CD14-positive monocyte (primary cell): ENCODE data around the gene ZFYVE28. TPM values are rescaled to one million over a fixed set of nuclear protein-coding genes. Genes with fewer than 3 reads are reported as not detected.

Source experiments
- DNase-seq, 3 donors: peaks; one replicate each; pipeline ENCODE4 v3.0.0-alpha.2; 2011 to 2022
- H2AFZ ChIP-seq: 2 replicates; pipeline ENCODE4 v1.6.0; 2012; ENCODE audit warnings: mild to moderate bottlenecking, low read depth, low read length, inconsistent platforms; ENCODE audit not compliant: insufficient read depth, poor library complexity, severe bottlenecking
- H3K27ac ChIP-seq, 2 donors: 1 replicate in 1 of 2; 2 replicates in 1 of 2; pipeline ENCODE4 v1.5.1; 2012 to 2013; ENCODE audit warnings: low read length in 2 of 2, control low read depth in 1 of 2, inconsistent platforms in 1 of 2, low read depth in 1 of 2, mild to moderate bottlenecking in 1 of 2
- H3K27me3 ChIP-seq, 2 donors: one replicate each; pipeline versions ENCODE4 v1.6.0 to v1.6.1; 2011 to 2013; ENCODE audit warnings: low read length in 2 of 2; ENCODE audit not compliant: control insufficient read depth in 2 of 2, insufficient read depth in 2 of 2
- H3K36me3 ChIP-seq, 2 donors: replicated peaks in 1 of 2; 1 replicate in 1 of 2; 2 replicates in 1 of 2; pipeline versions ENCODE4 v1.5.1 to v1.6.1; 2012 to 2013; ENCODE audit warnings: low read length in 2 of 2, control low read depth in 1 of 2, inconsistent platforms in 1 of 2, mild to moderate bottlenecking in 1 of 2; ENCODE audit not compliant: insufficient read depth in 2 of 2, control insufficient read depth in 1 of 2
- H3K4me1 ChIP-seq, 2 donors: 1 replicate in 1 of 2; 2 replicates in 1 of 2; pipeline versions ENCODE4 v1.5.1 to v1.6.1; 2012 to 2013; ENCODE audit warnings: low read length in 2 of 2, control low read depth in 1 of 2, inconsistent platforms in 1 of 2, mild to moderate bottlenecking in 1 of 2, moderate library complexity in 1 of 2; ENCODE audit not compliant: insufficient read depth in 2 of 2, control insufficient read depth in 1 of 2
- H3K4me2 ChIP-seq: replicated peaks from 2 replicates; pipeline ENCODE3; 2012; ENCODE audit warnings: low read length, moderate library complexity, mild to moderate bottlenecking; ENCODE audit not compliant: poor library complexity, severe bottlenecking; ENCODE audit errors: extremely low read depth
- H3K4me3 ChIP-seq, 3 experiments: fragments of 200-600 bp in 1 of 3; sonication (generic) in 1 of 3; replicated peaks in 1 of 3; 1 replicate in 2 of 3; 2 replicates in 1 of 3; pipeline ENCODE4 v1.5.1; 2011 to 2013; ENCODE audit warnings: low read length in 3 of 3, mild to moderate bottlenecking in 3 of 3, control low read depth in 2 of 3, low read depth in 2 of 3, inconsistent platforms in 1 of 3, moderate library complexity in 1 of 3
- H3K79me2 ChIP-seq: 2 replicates; pipeline ENCODE4 v1.6.0; 2012; ENCODE audit warnings: mild to moderate bottlenecking, control low read depth, inconsistent platforms, low read length, moderate library complexity; ENCODE audit not compliant: insufficient read depth
- H3K9ac ChIP-seq: 2 replicates; pipeline ENCODE4 v1.6.0; 2017; ENCODE audit warnings: low read length, mild to moderate bottlenecking; ENCODE audit not compliant: insufficient read depth, poor library complexity, severe bottlenecking
- H3K9me3 ChIP-seq, 2 donors: replicated peaks in 1 of 2; 1 replicate in 1 of 2; 2 replicates in 1 of 2; pipeline versions ENCODE4 v1.5.1 to v1.6.1; 2012 to 2013; ENCODE audit warnings: low read length in 2 of 2, control low read depth in 1 of 2; ENCODE audit not compliant: control insufficient read depth in 1 of 2, insufficient read depth in 1 of 2
- H4K20me1 ChIP-seq: 2 replicates; pipeline ENCODE4 v1.6.0; 2012; ENCODE audit warnings: mild to moderate bottlenecking, low read length, control low read depth, moderate library complexity; ENCODE audit not compliant: insufficient read depth
- H3K27ac Mint-ChIP-seq, 7 donors: one replicate each; pipeline ENCODE4 v1.8.0; 2020; ENCODE audit warnings: mild to moderate bottlenecking in 7 of 7, mixed read lengths in 7 of 7, moderate library complexity in 6 of 7, inconsistent platforms in 2 of 7
- H3K27me3 Mint-ChIP-seq, 3 donors: one replicate each; pipeline ENCODE4 v1.8.0; 2021 to 2022; ENCODE audit warnings: low read depth in 3 of 3, mild to moderate bottlenecking in 3 of 3, mixed read lengths in 3 of 3, moderate library complexity in 3 of 3, inconsistent platforms in 1 of 3
- H3K36me3 Mint-ChIP-seq, 2 donors: one replicate each; pipeline ENCODE4 v1.8.0; 2020; ENCODE audit warnings: mixed read lengths in 2 of 2, inconsistent platforms in 1 of 2, mild to moderate bottlenecking in 1 of 2
- H3K4me1 Mint-ChIP-seq: one replicate; pipeline ENCODE4 v1.8.0; 2020; ENCODE audit warnings: mild to moderate bottlenecking, mixed read lengths
- H3K4me3 Mint-ChIP-seq, 2 donors: one replicate each; pipeline ENCODE4 v1.8.0; 2020; ENCODE audit warnings: mild to moderate bottlenecking in 2 of 2, mixed read lengths in 2 of 2, moderate library complexity in 1 of 2
- H3K9me3 Mint-ChIP-seq, 7 donors: one replicate each; pipeline ENCODE4 v1.8.0; 2020 to 2022; ENCODE audit warnings: mixed read lengths in 7 of 7, mild to moderate bottlenecking in 6 of 7, moderate library complexity in 6 of 7, inconsistent platforms in 2 of 7
- WGBS: methylation state at CpG from one replicate; pipeline ENCODE4 v1.1.5; 2013; ENCODE audit warnings: missing lambda C conversion rate; ENCODE audit not compliant: insufficient coverage; 5-methylcytosine and 5-hydroxymethylcytosine counted together
- intact Hi-C, 2 donors: fragments of 100-400 bp; cut with micrococcal nuclease; formaldehyde crosslinking; loops; one replicate each; pipeline versions ENCODE4 v1.15.0 to v1.15.1; 2023
- polyA plus RNA-seq, 3 donors: library from polyadenylated mRNA; depleted of rRNA in 1 of 3; unstranded in 2 of 3; stranded (reverse) in 1 of 3; fragments of 300-500 nt in 2 of 3; fragments of >200 nt in 1 of 3; fragmentation: Illumina TruSeq in 2 of 3; gene quantifications; 1 replicate in 2 of 3; 2 replicates in 1 of 3; pipeline ENCODE4 v1.2.3, GENCODE V29; 2012 to 2021
- TF ChIP-seq, protein P1 (sequence below): fragments of 200-600 bp; IDR thresholded peaks from one replicate; pipeline ENCODE4 v1.8.0; 2022; ENCODE audit warnings: antibody characterized with exemption, mild to moderate bottlenecking

The ZFYVE28 gene
- polyA plus RNA-seq, 3 donors = 1.0 to 4.4 (median 1.1) TPM

DNA sequence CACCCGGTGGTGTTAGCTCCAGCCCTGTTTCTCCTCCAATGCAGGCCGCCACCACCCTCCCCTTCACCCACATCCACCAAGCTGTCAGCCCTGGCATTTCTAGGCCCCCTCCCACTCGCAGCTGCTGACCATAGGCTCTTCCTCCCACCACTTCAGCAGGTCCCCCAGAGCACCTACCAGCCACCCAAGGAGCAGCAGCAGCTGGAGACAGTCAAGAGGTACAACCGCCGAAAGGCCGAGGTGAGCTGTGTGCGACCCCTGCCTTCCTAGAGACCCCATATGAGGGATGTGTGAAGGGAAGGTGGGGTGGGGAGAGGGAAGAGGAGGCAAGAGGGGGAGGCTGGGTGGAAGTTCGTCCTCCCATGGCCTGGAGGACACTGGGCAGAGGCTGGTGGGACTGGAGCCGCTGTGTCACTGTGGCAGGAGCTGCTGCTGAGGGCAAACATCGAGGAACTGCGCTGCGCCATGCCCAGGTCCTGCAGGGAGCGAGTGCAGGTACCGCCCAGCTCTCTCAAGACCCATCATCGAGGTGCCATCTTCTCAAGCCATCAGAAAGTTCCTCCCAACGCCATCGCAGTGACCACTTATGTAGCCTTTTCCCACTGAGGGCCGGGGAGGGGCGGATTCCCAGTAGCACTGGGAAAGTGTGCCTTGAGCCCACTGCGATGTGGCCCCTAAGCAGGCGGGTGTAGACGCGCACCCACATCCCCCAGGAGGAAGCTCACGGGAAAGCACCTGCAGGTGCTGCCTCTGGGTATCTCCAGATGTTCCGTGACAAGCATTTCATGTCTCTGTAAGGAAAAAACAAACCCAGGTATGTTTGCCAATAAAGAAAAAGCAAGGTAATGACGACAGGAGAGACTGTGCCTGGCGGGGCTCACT is 31.3 kb upstream of the ZFYVE28 start:
- intact Hi-C loops = no loop called here
- Histone ChIP-seq H3K4me3 (no peak overlapping the region), H3K27me3 (no peaks in the 10 kb centered on the region), H3K4me1 (no peaks in the 10 kb centered on the region), H2AFZ (no peak overlapping the region), H3K27ac (no peak overlapping the region), H3K9me3 (no peaks in the 10 kb centered on the region), H4K20me1 (no peaks in the 10 kb centered on the region), H3K9ac (no peak overlapping the region), H3K4me2 (no peak overlapping the region), H3K79me2 (no peaks in the 10 kb centered on the region), H3K36me3 (no peaks in the 10 kb centered on the region)
- H3K4me1 Mint-ChIP-seq = no peaks in the 10 kb centered on the region
- H3K27ac Mint-ChIP-seq = no peak overlapping the region
- WGBS = 94% methylated on average over 27 of the region's 27 CpGs
- no peaks in the 10 kb centered on the region for H3K9me3 Mint-ChIP-seq
- H3K4me3 Mint-ChIP-seq = no peak overlapping the region
- peaks cover 0 to 3% (median 1%) of the 10 kb centered on the region in 3 donors for H3K27me3 Mint-ChIP-seq
- H3K36me3 Mint-ChIP-seq = no peaks in the 10 kb centered on the region
- TF ChIP-seq, protein P1, sequence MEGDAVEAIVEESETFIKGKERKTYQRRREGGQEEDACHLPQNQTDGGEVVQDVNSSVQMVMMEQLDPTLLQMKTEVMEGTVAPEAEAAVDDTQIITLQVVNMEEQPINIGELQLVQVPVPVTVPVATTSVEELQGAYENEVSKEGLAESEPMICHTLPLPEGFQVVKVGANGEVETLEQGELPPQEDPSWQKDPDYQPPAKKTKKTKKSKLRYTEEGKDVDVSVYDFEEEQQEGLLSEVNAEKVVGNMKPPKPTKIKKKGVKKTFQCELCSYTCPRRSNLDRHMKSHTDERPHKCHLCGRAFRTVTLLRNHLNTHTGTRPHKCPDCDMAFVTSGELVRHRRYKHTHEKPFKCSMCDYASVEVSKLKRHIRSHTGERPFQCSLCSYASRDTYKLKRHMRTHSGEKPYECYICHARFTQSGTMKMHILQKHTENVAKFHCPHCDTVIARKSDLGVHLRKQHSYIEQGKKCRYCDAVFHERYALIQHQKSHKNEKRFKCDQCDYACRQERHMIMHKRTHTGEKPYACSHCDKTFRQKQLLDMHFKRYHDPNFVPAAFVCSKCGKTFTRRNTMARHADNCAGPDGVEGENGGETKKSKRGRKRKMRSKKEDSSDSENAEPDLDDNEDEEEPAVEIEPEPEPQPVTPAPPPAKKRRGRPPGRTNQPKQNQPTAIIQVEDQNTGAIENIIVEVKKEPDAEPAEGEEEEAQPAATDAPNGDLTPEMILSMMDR = no peak
- no peak for DNase-seq

DNA sequence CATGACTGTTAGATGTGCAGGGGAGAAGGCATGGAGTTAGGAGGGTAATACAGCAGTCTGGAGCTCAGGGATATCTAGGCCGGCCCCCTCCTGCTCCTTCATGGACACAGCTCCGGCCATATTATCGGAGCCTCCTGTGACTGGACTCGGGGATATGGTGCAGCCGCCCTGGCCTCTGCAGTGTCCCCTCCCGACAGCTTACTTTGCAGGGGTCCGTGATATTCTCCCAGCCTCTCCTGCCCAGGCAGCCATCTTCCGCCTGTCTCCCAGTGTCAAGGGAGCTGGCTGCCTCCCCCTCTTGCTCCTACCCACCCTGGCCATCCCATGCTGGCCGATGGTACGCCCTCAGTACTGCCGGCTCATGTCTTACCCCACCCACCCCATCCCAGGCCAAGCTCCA is 30.6 kb upstream of the ZFYVE28 start:
- no peak for DNase-seq
- Histone ChIP-seq H3K4me1 (no peaks in the 10 kb centered on the region), H3K9me3 (no peaks in the 10 kb centered on the region), H3K79me2 (no peaks in the 10 kb centered on the region), H3K4me2 (no peak overlapping the region), H3K4me3 (no peak overlapping the region), H3K36me3 (no peaks in the 10 kb centered on the region), H3K9ac (no peak overlapping the region), H4K20me1 (no peaks in the 10 kb centered on the region), H2AFZ (no peak overlapping the region), H3K27me3 (no peaks in the 10 kb centered on the region), H3K27ac (no peak overlapping the region)
- no peaks in the 10 kb centered on the region for H3K36me3 Mint-ChIP-seq
- H3K4me1 Mint-ChIP-seq = no peaks in the 10 kb centered on the region
- 96% methylated on average over 11 of the region's 11 CpGs for WGBS
- H3K27me3 Mint-ChIP-seq = peaks cover 0 to 3% (median 1%) of the 10 kb centered on the region in 3 donors
- no peaks in the 10 kb centered on the region for H3K9me3 Mint-ChIP-seq
- no peak overlapping the region for H3K4me3 Mint-ChIP-seq
- TF ChIP-seq, protein P1 = no peak
- no peak overlapping the region for H3K27ac Mint-ChIP-seq
- intact Hi-C loops = no loop called here
